ENCODE data around the gene LIG3. TPM values are rescaled to one million over a fixed set of nuclear protein-coding genes. Genes with fewer than 3 reads are reported as not detected.
A peak's percentile ranks its signal among the peaks of the same experiment; 100 is the strongest.
"Not testable (repeated sequence)": the region's sequence is repeated elsewhere in the genome, so short reads cannot be mapped to it uniquely, and the experiment has no call there.

Gene LIG3
- polyA plus RNA-seq, 3 donors, result 6.0 to 14.6 (median 7.5) TPM

- H3K4me2 ChIP-seq (replicated peaks; ENCODE audit: extremely low read depth, low read length, poor library complexity, severe bottlenecking), result no peak overlapping the region
- H3K27ac ChIP-seq (ENCODE audit: low read depth in 1 of 2, low read length in 2 of 2), result no peak overlapping the region
- no peak overlapping the region for H3K4me3 ChIP-seq (replicated peaks in 1 of 3; ENCODE audit: low read depth in 2 of 3, low read length in 3 of 3)
- H4K20me1 ChIP-seq (ENCODE audit: insufficient read depth, low read length), result peaks cover 4% of the 10 kb centered on the region
- H3K9ac ChIP-seq (ENCODE audit: insufficient read depth, low read length, poor library complexity, severe bottlenecking), result no peak overlapping the region
- H3K27me3 ChIP-seq (ENCODE audit: control insufficient read depth in 2 of 2, insufficient read depth in 2 of 2, low read length in 2 of 2), result no peaks in the 10 kb centered on the region
- H3K27ac Mint-ChIP-seq, result no peak overlapping the region
- no peak for TF ChIP-seq CTCF (IDR thresholded peaks at IDR 0.05)
- H3K9me3 Mint-ChIP-seq, result peaks cover 0 to 2% (median 0%) of the 10 kb centered on the region in 7 donors
- H3K9me3 ChIP-seq (replicated peaks in 1 of 2; ENCODE audit: control insufficient read depth in 1 of 2, insufficient read depth in 1 of 2, low read length in 2 of 2), result no peaks in the 10 kb centered on the region
- H3K79me2 ChIP-seq (ENCODE audit: insufficient read depth, low read length), result peaks cover 70% of the 10 kb centered on the region
- H3K36me3 Mint-ChIP-seq, result peaks cover 22 to 37% of the 10 kb centered on the region in 2 donors
- no peaks in the 10 kb centered on the region for H3K27me3 Mint-ChIP-seq (ENCODE audit: low read depth in 3 of 3)
- WGBS (ENCODE audit: insufficient coverage), result 100% methylated on average over 1 of the region's 8 CpGs
- H3K4me3 Mint-ChIP-seq, result no peak overlapping the region
- intact Hi-C loops (cut with micrococcal nuclease), result no loop called here
- H3K4me1 Mint-ChIP-seq, result peaks cover 25% of the 10 kb centered on the region
- DNase-seq, result no peak
- H3K36me3 ChIP-seq (replicated peaks in 1 of 2; ENCODE audit: control insufficient read depth in 1 of 2, insufficient read depth in 2 of 2, low read length in 2 of 2), result peaks cover 0 to 7% of the 10 kb centered on the region in 2 donors
- H2AFZ ChIP-seq (ENCODE audit: insufficient read depth, low read depth, low read length, poor library complexity, severe bottlenecking), result no peak overlapping the region
- H3K4me1 ChIP-seq (ENCODE audit: control insufficient read depth in 1 of 2, insufficient read depth in 2 of 2, low read length in 2 of 2), result peaks cover 18 to 22% of the 10 kb centered on the region in 2 donors
These were observed 63.9 kb downstream of the LIG3 start for GRCh38 chr17:35044181-35044580.

GRCh38 chr17:35045458-35045979 lies 65.2 kb downstream of the LIG3 start:
- H4K20me1 ChIP-seq (ENCODE audit: insufficient read depth, low read length); H3K4me3 Mint-ChIP-seq; H3K4me2 ChIP-seq (replicated peaks; ENCODE audit: extremely low read depth, low read length, poor library complexity, severe bottlenecking); H3K27me3 Mint-ChIP-seq (ENCODE audit: low read depth in 3 of 3); DNase-seq; H3K9me3 Mint-ChIP-seq; H3K9me3 ChIP-seq (replicated peaks in 1 of 2; ENCODE audit: control insufficient read depth in 1 of 2, insufficient read depth in 1 of 2, low read length in 2 of 2); H2AFZ ChIP-seq (ENCODE audit: insufficient read depth, low read depth, low read length, poor library complexity, severe bottlenecking); H3K9ac ChIP-seq (ENCODE audit: insufficient read depth, low read length, poor library complexity, severe bottlenecking); H3K36me3 ChIP-seq (replicated peaks in 1 of 2; ENCODE audit: control insufficient read depth in 1 of 2, insufficient read depth in 2 of 2, low read length in 2 of 2); H3K27me3 ChIP-seq (ENCODE audit: control insufficient read depth in 2 of 2, insufficient read depth in 2 of 2, low read length in 2 of 2): not testable (repeated sequence)
- Mint-ChIP-seq H3K4me1 (peaks cover 34% of the 10 kb centered on the region), H3K36me3 (peaks cover 20 to 30% of the 10 kb centered on the region in 2 donors), H3K27ac (peak overlapping the region in 3 of 7 donors; percentile 66 to 85 (median 74))
- Histone ChIP-seq H3K4me1 (ENCODE audit: control insufficient read depth in 1 of 2, insufficient read depth in 2 of 2, low read length in 2 of 2) (peaks cover 24 to 29% of the 10 kb centered on the region in 2 donors), H3K27ac (ENCODE audit: low read depth in 1 of 2, low read length in 2 of 2) (peak overlapping the region in 1 of 2 donors; percentile 6), H3K79me2 (ENCODE audit: insufficient read depth, low read length) (peaks cover 78% of the 10 kb centered on the region), H3K4me3 (replicated peaks in 1 of 3; ENCODE audit: low read depth in 2 of 3, low read length in 3 of 3) (peak overlapping the region in 1 of 3 experiments; percentile 12)
- 90% methylated on average over 2 of the region's 13 CpGs for WGBS (ENCODE audit: insufficient coverage)
- intact Hi-C loops (cut with micrococcal nuclease), result loop anchor here in 1 of 2 donors (5.0 kb wide), 1 partner anchor 42 kb away; no protein-coding TSS in a partner anchor

All from CD14-positive monocyte (primary cell).